AG04449 (cell line): Measurements from ENCODE around the gene GALNT5.

Source experiments
- CTCF ChIA-PET: fragments of 350-600 bp; formaldehyde crosslinking; extraction: SDS; loops from one replicate; lab custom pipeline; 2021; ENCODE audit warnings: antibody characterized with exemption; lab: Yijun Ruan, JAX
- POLR2A ChIA-PET: fragments of 400-600, 350-600 bp; formaldehyde crosslinking; extraction: SDS; loops from one replicate; lab custom pipeline; 2020; ENCODE audit warnings: antibody characterized with exemption, inconsistent platforms; lab: Yijun Ruan, JAX
- DNase-seq: peaks from one replicate; pipeline ENCODE4 v3.0.0-alpha.2; 2010; ENCODE audit warnings: low read depth, low spot score
- H3K4me3 ChIP-seq: 2 replicates; pipeline ENCODE4 v1.5.1; 2011; ENCODE audit warnings: low read depth, mild to moderate bottlenecking, control low read depth, low read length
- TF ChIP-seq, protein P1 (sequence below): IDR thresholded peaks from one replicate; pipeline ENCODE4 v1.5.1; 2011; ENCODE audit warnings: mild to moderate bottlenecking, moderate library complexity, low read length, control low read depth, inconsistent platforms; ENCODE audit not compliant: insufficient read depth; ENCODE audit errors: missing control alignments

Gene GALNT5

DNA sequence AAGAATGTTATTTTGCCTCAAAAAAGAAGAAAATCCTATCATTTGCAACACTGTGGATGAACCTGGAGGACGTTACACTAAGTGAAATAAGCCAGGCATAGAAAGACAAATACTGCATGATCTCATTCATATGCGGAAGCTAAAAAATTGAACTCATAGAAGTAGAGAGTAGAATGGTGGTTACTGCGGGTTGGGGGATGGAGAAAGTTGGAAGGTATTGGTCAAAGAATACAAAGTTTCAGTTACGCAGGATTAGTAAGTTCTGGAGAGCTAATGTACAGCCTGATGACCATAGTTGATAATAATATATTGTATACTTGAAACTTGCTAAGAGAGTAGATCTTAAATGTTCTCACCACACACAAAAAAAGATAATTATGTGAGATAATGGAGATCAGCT, 5.0 kb upstream of the GALNT5 start:
- H3K4me3 ChIP-seq = no peak overlapping the region
- TF ChIP-seq, protein P1, sequence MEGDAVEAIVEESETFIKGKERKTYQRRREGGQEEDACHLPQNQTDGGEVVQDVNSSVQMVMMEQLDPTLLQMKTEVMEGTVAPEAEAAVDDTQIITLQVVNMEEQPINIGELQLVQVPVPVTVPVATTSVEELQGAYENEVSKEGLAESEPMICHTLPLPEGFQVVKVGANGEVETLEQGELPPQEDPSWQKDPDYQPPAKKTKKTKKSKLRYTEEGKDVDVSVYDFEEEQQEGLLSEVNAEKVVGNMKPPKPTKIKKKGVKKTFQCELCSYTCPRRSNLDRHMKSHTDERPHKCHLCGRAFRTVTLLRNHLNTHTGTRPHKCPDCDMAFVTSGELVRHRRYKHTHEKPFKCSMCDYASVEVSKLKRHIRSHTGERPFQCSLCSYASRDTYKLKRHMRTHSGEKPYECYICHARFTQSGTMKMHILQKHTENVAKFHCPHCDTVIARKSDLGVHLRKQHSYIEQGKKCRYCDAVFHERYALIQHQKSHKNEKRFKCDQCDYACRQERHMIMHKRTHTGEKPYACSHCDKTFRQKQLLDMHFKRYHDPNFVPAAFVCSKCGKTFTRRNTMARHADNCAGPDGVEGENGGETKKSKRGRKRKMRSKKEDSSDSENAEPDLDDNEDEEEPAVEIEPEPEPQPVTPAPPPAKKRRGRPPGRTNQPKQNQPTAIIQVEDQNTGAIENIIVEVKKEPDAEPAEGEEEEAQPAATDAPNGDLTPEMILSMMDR = no peak
- CTCF ChIA-PET = no interaction called here
- POLR2A ChIA-PET = no interaction called here
- DNase-seq = no peak

DNA sequence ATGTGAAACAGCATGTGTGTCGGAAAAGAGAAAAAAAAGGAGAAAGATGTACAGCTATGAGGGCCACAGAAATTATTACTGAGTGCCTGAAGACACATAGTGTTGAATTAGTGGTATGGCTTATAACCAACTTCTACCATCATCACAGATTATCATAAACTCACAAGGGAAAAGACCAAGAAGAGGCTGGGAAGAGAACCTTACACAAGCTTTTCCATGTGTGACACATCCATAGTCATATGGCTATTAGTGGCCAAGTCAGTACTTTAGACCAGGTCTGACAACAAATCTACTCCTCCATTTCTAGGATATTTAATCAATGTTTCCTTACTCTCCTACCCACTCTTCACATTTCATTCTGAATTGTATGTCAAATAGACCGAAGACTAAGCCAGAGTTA, 3.5 kb upstream of the GALNT5 start:
- TF ChIP-seq, protein P1 = no peak
- ChIA-PET CTCF (no interaction called here), POLR2A (no interaction called here)
- DNase-seq = no peak
- H3K4me3 ChIP-seq = no peak overlapping the region

DNA sequence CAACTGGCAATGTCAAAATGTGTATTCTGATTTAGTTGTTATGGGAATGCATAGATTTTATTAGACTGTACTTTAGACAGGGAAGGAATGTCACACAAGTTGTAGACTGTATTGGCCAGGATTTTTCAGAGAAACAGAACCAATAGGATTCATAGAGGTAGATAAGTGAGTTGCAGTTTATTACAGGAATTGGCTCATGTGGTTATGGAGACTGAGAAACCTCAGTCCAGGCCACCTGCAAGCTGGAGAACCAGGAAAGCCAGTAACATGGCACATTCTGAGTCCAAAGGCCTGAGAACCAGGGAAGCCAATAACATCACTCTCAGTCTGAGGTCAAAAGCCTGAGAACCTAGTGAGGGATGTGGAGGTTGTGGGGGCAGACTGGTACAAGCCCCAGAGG, 1.8 kb upstream of the GALNT5 start:
- no peak overlapping the region for H3K4me3 ChIP-seq
- TF ChIP-seq, protein P1 = no peak
- ChIA-PET CTCF (no interaction called here), POLR2A (no interaction called here)
- DNase-seq = no peak

DNA sequence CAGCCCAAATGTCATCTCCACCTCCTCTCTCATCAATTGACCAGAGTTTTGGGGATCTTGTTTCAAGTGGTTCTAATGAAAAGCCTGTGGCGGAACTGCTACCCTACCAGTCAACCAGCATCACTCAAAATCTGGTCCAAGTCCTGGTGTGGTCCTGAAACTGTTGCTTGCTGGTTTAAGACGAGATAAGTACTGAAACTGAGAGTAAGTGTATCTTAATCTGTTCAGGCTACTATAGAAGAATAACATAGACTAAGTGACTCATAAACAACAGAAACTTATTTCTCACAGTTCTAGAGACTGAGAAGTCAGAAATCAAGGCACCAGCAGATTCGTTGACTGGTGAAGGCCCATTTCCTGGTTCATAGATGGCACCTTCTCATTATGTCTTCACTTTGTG, 879 bp upstream of the GALNT5 start:
- TF ChIP-seq, protein P1 = no peak
- POLR2A ChIA-PET = no interaction called here
- DNase-seq = no peak
- no peak overlapping the region for H3K4me3 ChIP-seq
- CTCF ChIA-PET = no interaction called here

DNA sequence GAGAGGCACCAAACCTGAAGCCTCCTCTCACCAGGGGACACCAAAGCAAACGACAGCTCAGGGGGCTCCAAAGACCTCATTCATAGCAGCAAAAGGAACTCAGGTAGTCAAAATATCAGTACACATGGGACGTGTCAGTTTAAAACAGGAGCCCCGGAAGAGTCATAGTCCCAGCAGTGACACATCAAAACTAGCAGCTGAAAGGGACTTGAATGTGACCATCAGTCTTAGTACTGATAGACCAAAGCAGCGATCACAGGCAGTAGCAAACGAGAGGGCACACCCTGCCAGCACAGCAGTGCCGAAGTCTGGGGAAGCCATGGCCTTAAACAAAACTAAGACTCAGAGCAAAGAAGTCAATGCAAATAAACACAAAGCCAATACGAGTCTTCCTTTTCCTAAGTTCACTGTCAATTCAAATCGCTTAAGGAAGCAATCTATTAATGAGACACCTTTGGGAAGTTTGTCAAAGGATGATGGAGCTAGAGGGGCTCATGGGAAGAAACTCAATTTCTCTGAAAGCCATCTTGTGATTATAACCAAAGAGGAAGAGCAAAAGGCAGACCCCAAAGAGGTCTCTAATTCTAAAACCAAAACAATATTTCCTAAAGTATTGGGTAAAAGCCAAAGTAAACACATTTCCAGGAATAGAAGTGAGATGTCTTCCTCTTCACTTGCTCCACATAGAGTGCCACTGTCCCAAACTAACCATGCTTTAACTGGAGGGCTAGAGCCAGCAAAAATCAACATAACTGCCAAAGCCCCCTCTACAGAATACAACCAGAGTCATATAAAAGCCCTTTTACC, 1.2 kb downstream of the GALNT5 start:
- POLR2A ChIA-PET = interaction anchor here (1.3 kb wide), 1 partner anchor 9 kb away, joined by 3 read pairs; no protein-coding TSS in a partner anchor

DNA sequence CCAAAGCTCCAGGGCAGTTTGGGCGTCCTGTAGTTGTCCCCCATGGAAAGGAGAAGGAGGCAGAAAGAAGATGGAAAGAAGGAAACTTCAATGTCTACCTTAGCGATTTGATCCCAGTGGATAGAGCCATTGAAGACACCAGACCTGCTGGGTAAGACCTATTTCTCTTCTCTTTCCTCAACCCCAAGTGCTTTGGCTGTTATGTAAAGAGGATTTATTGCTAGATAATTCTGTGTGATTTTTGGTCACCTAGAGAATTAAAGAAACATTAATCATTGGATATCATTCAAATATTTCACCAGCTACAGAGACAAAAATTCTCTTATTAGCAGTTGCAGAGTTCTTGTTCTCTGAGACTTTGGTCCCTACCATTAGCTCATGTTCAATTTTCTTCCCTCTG, 1.9 kb downstream of the GALNT5 start:
- H3K4me3 ChIP-seq = peak overlapping the region; percentile 71
- DNase-seq = no peak
- POLR2A ChIA-PET = no interaction called here
- TF ChIP-seq, protein P1 = no peak
- CTCF ChIA-PET = interaction anchor here (0.9 to 2.2 kb wide), 2 partner anchors 10 to 43 kb away, joined by 3 to 7 read pairs; no protein-coding TSS in a partner anchor

More for the DNA sequence above, 1.2 kb downstream of the GALNT5 start:
- H3K4me3 ChIP-seq = peak overlapping the region; percentile 71
- no peak for DNase-seq
- TF ChIP-seq, protein P1 = no peak
- CTCF ChIA-PET = interaction anchor here (0.9 to 2.2 kb wide), 3 partner anchors 9 to 44 kb away, joined by 3 to 7 read pairs (median 7); no protein-coding TSS in a partner anchor
